GM18861 (cell line): ENCODE data around the gene RILPL1.
"Not testable (repeated sequence)": the region's sequence is repeated elsewhere in the genome, so short reads cannot be mapped to it uniquely, and the experiment has no call there.

ENCODE experiments used
- ATAC-seq: cut with Tn5 transposase; IDR thresholded peaks from one replicate; pipeline ENCODE4 v1.9.1; 2021; ENCODE audit not compliant: unreplicated experiment

The RILPL1 gene

DNA sequence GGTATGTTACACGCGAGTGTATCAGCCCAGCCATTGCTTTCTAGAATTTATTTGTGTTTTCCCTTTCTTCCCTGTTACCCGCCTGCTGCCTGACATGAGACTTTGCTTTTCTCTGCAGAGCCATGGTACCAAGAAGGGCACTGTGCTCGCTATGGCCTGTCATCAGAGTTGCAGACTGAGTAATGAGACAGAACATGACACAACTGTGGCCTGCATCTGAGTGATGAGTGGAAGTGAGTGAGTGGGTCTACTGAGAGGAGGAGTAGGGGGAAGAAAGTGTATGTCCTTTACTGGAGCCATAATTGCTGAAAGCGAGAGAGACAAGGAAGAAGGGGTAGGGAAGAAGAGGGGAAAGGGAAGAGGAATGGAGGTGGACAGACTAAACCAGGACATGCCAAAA is 2.9 kb downstream of the RILPL1 start:
- no peak for ATAC-seq

DNA sequence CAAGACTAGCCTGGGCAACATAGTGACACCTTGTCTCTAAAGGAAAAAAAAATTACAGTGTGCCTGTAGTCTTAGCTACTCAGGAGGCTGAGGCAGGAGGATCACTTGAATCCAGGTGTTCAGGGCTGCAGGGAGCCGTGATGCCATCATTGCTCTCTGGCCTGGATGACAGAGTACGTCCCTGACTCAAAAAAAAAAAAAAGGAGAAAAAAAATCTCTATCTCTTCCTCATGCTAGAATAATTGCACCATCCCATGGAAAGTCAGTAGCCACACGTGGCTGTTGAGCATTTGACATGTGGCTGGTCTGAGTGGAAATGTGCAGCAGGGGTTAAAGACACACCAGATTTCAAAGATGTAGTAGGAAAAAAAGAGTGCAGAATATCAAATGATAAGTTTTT is 3.8 kb downstream of the RILPL1 start:
- no peak for ATAC-seq

DNA sequence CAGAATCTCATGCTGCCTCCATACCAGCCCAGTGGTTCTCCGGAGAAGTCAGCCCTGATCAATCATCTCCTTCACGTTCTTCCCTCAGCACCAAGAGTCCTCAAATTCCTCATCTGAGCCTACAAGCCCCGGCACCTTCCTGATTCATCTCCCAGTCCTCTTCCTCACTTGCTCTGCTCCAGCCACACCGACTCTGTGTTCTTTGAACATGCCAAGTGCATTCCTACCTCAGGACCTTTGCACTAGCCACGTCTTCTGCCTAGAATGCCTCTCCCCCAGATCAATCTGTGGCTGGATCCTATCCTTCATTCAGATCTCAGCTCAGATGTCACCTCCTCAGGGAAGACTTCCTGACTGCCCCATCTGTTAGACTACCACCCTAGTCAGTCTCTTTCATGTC is 4.7 kb downstream of the RILPL1 start:
- ATAC-seq = no peak

DNA sequence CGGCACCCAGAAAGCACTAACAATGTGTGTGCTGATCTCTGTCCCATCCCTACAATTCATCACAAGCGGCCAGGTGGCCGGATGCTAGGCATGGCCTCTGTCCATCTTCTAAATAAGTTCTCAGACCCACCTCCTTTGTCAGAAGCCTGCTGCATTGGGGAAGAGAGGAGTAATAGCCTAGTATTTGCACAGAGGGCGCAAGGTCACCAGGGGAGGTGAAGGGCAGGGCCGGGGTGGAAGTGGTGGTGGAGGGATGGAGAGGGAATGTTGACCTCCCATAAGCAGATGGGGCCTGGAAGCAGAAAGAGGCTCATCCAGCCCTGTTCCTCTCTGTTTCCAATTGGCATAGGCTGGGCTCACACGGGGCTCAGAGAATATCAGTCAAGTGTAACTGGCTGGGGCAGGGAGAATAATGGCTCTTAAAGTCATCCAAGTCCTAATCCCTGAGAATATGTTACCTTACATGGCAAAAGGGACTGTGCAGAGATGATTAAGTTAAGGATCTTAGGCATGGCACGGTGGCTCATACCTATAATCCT is 6.9 kb downstream of the RILPL1 start:
- no peak for ATAC-seq

DNA sequence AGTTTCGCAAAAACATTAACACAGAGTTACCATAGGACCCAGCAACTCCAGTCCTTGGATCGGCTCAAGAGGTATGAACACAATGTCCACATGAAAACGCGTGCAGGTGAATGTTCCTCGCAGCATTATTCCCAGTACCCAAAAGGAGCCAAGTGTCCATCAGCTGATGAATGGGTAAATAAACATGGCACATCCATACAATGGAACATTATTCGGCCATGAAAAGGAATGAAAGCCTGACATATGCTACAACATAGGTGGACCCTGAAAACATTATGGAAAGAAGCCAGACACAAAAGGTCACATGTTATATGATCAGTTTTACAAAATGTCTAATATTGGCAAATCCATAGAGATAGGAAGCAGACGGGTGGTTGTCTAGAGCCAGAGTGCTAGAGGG is 9.1 kb downstream of the RILPL1 start:
- no peak for ATAC-seq

DNA sequence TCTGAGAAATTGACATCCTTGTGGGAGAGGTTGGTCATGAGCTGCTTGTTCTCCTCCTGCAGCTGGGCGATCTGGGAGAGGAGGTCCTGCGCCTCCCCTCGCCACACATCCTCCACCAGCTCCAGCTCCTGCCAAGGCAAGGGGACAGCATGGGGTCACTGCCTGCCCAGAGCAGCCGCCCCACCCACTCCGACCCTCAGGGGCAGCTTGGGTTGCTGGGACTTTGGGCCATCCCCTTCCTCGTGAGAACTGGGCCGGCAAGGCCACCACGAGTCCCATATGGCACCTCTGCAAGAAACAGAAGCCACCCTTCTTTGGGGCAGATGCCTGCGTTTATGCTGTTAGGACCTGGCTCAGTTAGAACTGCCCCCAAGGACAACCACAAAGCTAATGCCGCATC is 10.0 kb downstream of the RILPL1 start:
- no peak for ATAC-seq

DNA sequence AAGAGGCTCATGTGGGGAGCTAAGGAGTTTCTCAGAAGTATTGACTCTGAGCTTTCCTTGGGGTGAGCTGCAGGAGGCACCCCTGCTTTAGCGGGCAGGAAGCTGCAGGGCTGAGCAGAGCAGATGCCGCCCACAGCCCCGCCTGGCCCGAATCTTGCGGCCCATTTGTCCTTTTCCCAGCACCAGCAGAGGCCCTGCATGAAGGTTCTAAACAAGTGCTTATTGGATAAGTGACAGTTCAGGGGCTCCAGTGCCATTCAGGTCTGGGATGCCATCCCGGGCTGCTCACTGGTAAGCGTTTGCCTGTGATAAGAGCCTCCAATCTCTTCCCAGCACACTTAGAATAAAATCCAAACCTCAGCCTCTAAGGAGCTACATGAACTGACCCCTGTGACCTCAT is 11.4 kb downstream of the RILPL1 start:
- no peak for ATAC-seq

DNA sequence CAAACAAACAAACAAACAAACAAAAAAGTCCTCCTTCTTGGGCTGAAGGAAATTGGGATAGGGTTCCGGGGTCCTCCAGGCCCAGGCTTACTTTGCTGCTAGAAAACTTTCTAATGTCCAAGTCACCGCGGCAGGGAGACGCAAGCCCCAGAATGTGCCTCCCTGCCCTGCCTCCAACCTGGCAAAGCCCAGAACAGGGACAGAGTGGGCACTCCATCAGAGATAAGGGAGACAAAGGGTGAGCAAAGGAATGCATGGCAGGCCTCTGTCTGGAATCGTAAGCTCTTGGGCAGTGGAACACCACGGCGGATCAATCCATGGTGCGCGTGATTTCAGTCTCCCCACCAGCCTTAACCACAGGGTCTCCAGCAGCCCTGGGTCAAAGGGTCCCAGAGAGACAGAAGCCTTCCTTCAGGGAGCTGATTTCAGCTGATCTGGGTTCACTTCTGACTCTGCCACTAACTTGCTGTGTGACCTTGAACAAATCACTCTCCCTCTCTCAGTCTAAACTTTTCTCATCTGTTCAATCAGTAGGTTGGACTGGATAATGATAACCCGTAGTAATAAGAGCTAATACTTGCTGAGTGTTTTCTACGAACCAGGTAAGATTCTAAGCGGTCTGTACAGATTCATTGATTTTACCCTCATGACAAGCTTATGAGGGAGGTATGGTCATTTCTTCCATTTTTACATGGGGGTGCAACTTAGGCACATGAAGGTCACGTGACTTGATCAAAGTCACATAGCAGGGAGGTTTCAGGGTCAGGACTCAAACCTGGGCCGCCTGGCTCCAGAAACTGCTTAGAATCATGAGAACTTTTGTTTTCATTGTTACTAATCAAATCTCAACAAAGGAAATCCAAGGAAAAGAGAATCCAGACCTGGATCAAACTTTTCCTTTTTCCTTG is 12.7 kb downstream of the RILPL1 start:
- ATAC-seq = no peak

DNA sequence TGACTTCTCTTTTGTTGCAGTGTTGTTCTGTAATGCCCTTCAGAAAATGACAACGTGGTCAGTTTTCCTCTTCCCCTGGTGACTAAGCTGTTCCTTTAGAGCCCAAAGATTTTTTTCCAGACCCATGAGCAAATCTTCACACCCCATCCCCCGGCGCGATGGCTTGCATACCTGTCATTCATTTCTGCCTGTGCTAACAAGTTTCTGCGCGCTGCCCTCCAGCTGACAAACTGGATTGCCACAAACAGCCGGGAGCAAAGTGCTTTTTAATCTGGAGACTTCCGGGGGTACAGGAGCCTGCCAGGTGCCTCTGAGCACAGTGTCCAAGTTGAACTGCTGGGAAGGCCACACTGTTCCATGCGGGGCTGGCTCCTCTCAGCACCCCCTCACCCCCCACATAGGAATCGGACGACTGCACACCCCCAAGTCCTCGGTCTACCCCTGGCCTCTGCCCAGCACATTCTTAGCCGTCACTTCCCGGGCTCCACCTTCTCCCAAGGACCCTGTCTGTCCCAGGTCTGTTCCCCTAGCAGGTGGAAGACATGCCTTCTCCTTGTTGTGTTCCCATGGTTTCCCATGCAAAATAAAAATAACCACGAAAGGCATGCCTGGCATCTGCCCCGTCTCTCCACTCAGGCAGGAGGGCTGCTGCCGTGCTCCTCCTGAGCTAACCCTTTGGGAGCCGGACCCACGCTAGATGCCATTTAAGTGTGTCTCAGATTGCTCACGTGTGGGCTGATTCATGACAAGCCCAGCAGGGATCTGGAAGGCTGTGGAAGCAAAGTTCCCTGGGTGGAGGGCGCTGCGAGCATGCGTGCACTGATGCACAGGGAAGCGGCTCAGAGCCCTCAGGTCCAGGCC is 14.1 kb downstream of the RILPL1 start:
- no peak for ATAC-seq

DNA sequence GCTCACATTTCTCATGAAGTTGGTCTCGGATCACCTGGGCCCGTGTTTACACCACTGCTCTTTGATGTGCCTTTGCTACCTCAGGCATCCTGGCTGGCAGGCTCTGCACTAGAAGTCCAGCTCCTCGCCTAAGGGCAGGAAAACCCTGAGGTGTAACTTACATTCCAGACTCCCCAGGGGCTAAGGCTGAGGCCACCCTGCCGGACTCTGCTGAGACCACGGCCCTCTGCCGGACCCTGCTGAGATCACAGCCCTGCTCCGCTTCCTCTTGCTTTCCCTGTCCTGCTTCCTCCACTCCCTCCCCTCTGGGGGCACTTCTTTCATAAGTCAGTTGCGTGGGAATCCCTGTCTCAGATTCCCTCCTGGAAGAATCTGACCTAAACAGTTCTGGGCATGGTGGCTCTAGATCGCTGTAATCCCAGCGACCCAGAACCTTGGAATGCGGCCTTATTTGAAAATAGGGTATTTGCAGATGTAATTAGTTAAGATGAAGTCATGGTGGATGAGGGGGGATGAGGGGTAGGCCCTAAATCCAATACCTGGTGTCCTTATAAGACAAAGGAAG is 17.2 kb downstream of the RILPL1 start:
- no peak for ATAC-seq

DNA sequence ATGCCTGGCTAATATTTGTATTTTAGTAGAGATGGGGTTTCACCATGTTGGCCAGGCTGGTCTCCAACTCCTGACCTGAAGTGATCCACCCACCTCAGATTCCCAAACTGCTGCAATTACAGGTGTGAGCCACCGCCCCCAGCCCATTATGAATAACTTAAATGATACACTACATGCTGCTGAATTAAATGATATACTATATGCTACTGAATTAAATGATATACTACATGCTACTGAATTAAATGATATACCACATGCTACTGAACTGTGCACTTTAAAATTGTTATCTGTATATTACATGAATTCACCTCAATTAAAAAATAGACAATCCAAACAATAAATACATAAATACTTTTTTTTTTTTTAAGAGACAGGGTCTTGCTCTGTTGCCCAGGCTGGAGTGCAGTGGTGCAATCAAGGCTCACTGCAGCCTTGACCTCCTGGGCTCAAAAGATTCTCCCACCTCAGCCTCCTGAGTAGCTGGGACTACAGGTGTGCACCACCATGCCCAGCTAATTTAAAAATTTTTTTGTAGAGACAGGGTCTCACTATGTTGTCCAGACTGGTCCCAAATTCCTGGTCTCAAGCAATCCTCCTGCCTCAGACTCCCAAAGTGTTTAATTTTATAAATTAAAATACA is 18.8 kb downstream of the RILPL1 start:
- ATAC-seq = not testable (repeated sequence)

DNA sequence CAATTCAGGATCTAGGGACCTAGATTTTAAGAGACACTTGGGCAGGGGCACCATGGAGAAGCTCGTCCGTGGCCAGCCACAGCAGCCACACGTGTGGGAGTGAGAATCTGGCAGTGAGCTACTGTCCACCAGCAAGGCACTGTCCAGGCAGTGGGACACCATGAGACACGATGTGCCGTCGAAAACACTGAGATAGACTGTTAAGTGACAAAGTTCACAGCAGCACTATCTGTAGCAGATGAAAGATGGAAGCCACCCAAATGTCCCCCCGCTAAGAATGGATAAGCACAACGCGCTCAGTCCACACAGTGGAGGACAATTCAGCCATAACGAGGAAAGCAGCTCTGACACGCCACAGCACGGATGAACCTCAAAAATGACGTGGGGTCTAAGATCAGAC is 19.7 kb downstream of the RILPL1 start:
- no peak for ATAC-seq

DNA sequence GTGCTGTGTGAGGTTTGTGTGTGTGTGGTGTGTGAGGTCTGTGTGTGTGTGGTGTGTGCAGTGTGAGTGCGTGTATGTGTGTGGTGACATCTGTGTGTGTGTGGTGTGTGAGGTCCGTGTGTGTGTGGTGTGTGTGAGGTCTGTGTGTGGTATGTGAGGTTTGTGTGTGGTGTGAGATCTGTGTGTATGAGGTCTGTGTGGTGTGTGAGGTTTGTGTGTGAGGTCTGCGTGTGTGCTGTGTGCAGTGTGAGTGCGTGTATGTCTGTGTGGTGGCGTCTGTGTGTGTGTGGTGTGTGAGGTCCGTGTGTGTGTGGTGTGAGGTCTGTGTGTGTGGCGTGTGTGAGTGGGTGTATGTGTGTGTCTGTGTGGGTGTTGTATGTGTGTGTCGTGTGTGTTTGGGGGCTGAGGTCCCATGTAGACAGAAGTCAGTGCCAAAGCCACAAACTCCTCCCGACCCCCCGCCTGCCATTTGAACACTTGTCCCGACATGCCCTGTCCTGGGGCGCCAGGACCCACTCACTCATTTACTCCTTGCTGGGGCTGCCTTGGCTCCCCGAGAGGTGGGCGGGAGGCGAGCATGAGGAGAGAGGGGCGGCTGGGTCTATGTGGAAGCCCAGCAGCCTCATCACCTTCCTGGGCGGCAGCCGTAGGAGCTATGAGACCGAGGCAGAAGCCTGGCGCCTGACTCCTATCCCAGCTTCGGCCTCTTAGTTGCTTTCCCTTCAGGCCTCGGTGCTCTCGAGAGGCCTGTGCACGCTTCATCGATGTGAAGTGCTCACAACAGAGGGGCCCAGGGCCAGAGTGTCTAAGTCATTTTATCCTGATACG is 20.5 kb downstream of the RILPL1 start:
- no peak for ATAC-seq

DNA sequence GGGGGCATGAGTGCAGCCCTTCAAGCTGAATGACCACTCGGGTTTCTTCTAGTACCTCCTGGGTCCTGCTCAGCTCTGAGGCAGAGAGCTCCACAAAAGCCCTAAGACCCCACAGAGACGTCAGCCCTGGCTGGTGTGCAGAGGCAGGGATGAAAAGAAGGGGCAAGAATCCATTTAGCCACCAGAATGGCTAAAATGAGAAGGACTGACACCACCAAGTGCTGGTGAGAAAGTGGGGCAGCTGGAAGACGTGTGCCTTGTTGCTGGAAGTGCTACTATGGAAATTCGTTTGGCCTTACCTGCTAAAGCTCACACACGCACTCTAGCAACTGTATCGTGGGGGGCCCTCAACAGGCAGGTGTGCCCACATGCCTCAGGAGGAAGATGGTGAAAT is 26.7 kb downstream of the RILPL1 start:
- ATAC-seq = no peak

DNA sequence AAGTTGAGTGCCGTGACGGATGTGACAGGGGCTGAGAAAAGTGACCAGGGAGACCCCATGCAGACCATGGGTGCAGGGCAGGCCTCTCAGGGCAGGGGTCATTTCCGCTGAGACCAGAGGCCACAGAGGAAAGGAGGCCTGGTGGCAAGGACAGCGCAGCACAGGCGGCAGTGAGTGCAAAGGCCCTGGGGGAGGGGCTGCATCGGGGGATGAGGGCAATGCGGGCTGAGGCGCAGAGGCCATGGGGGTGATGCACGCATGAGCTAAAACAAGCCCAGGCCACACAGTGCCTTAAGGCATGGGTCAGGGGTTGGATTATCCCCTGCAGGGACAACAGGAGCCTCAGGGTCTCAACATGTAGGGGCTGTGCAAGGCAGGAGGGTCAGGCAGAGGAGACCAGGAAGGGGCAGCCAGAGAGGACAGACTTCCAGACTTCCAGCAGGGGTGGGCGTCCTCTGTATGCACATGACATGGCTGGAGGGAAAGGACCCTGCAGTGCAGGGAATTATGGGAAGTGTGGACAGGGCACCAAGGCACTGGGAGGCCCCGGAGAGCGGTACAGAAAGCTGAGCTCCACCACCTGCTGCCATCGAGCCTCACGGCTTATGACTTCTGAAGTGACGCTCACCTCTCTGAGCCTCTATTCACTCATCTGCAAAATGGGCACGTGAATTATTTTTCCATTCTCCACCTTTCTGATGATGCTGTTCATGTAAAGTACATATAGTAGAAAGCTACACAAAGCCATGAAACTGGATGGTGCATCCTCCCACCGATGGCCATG is 27.3 kb downstream of the RILPL1 start:
- no peak for ATAC-seq

DNA sequence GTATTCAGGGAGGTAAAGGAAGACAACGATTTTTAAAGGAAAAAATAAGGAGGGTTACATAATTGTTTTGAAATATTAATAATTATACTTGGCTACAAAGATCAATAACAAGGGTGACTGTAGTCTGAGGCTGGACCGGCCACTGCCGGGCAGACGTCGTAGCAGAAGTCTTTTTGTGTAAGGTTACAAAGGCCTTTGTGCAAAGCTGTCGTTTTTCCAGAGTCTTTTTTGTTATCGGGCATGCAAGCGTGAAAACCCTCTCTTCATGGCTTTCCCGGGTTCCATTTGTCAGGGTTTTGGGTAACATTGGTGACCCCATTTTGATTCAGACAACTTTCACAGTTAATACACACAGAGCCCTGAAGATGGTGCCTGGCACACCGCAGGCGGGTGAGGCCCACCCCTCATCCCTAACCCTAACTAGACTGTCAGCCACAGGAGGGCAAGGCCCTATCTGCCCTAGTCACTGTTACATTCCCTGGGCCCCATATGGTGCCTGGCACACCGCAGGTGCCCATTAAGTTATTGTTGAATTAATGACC is 31.3 kb downstream of the RILPL1 start:
- ATAC-seq = no peak

DNA sequence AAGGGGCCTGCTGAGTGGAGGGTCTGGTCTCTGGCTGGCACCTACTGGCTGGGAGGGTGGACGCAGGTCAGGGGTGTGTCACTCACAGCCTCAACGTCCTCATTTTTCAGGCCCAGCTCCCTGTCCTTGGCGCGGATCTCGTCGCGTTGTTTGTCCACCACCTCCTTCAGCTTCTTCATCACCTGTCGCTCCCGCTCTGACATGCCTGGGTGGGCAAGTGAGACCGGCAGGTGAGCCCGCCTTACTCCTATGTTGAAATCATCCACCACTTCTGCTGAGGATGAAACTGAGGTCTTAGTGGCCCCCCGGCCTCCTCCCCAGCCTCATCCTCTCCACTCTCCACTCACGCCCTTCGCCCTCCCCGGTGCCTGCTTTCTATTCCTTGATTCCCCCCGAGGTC is 34.2 kb downstream of the RILPL1 start:
- ATAC-seq = no peak

DNA sequence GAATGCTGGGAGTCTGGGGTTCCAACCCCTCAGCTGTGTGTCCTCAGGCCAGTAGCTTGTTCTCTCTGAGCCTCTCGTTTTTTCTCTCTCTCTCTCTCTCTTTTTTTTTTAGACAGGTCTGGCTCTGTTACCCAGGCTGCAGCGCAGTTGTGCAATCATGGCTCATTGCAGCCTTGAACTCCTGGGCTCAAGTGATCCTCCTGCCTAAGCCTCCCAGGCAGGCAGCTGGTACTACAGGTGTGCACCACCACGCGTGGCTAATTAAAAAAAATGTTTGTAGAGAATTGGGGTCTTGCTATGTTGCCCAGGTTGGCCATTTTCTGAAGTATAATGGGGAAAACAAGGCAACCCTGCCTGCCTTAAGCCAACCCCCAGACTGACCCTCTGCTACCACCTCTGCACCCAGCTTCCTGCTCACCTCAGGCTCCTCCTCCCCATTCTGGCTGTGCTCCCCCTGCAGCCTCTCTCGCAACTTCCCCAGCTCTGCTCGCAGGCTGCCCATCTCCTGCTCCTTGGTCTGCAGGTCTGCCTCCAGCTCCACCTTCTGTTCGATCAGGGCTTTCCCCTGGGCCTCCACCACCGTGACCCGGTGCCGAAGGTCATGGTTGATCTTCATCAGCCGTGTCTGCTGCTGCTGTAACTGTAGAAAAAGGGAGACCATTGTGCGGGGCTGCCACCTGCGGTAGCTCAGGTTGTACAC is 35.2 kb downstream of the RILPL1 start:
- no peak for ATAC-seq

DNA sequence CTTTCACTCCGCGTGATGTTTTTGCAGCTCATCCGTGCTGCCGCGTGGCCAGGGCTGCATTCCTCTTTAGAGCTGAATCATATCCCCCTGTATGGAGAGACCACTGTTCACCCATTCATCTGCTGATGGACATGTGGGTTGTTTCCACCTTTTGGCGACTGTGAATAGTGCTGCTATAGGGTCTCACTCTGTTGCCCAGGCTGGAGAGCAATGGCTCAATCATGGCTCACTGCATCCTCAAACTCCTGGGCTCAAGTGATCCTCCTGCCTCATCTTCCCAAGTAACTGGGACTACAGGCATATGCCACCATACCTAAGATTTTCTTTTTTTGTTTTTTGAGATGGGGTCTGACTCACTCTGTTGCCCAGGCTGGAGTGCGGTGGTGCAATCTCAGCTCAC is 36.5 kb downstream of the RILPL1 start:
- ATAC-seq = no peak
